Measurements from ENCODE around the gene TBC1D26.
"Not testable (repeated sequence)": the region's sequence is repeated elsewhere in the genome, so short reads cannot be mapped to it uniquely, and the experiment has no call there.

DNA sequence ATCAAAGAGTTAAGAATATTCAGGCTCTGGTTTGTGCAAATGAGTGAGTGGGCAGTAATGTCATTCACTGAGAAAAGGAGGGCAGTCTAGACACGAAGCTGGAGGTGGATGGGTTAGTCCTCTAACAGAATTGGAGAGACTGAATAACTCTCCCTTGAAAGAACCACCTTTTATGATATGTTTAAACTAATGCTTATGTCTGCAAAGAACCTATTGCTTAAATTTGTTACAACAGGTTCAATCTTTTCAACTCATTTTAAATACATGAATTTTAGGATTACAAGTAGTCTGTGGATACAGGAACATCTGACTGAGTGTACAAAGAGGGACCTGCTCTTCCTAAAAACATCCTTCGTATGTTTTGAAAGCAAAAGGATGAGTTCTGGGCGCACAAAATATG lies 33.1 kb upstream of the TBC1D26 start:
- not testable (repeated sequence) for TF ChIP-seq ZNF571 (tag by site-specific recombination; IDR thresholded peaks at IDR 0.05); ZBTB48 (tag by site-specific recombination; IDR thresholded peaks at IDR 0.05); ZNF777 (tag by site-specific recombination; IDR thresholded peaks at IDR 0.05; ENCODE audit: borderline replicate concordance); ZBTB20 (tag by site-specific recombination; IDR thresholded peaks at IDR 0.05); ZNF830 (tag by site-specific recombination; IDR thresholded peaks at IDR 0.05; ENCODE audit: low read depth); ZNF174 (tag by site-specific recombination; IDR thresholded peaks at IDR 0.05); SALL2 (tag by site-specific recombination; IDR thresholded peaks at IDR 0.05; ENCODE audit: borderline replicate concordance); KLF16 (tag by site-specific recombination; IDR thresholded peaks at IDR 0.05); TCF7L2 (IDR thresholded peaks at IDR 0.05; ENCODE audit: borderline replicate concordance, low read depth, low read length)
- TF ChIP-seq, protein P1, sequence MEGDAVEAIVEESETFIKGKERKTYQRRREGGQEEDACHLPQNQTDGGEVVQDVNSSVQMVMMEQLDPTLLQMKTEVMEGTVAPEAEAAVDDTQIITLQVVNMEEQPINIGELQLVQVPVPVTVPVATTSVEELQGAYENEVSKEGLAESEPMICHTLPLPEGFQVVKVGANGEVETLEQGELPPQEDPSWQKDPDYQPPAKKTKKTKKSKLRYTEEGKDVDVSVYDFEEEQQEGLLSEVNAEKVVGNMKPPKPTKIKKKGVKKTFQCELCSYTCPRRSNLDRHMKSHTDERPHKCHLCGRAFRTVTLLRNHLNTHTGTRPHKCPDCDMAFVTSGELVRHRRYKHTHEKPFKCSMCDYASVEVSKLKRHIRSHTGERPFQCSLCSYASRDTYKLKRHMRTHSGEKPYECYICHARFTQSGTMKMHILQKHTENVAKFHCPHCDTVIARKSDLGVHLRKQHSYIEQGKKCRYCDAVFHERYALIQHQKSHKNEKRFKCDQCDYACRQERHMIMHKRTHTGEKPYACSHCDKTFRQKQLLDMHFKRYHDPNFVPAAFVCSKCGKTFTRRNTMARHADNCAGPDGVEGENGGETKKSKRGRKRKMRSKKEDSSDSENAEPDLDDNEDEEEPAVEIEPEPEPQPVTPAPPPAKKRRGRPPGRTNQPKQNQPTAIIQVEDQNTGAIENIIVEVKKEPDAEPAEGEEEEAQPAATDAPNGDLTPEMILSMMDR (tag by site-specific recombination; IDR thresholded peaks at IDR 0.05) = not testable (repeated sequence)
- TF ChIP-seq, protein P2, sequence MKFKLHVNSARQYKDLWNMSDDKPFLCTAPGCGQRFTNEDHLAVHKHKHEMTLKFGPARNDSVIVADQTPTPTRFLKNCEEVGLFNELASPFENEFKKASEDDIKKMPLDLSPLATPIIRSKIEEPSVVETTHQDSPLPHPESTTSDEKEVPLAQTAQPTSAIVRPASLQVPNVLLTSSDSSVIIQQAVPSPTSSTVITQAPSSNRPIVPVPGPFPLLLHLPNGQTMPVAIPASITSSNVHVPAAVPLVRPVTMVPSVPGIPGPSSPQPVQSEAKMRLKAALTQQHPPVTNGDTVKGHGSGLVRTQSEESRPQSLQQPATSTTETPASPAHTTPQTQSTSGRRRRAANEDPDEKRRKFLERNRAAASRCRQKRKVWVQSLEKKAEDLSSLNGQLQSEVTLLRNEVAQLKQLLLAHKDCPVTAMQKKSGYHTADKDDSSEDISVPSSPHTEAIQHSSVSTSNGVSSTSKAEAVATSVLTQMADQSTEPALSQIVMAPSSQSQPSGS (tag by site-specific recombination; IDR thresholded peaks at IDR 0.05; ENCODE audit: low read depth) = not testable (repeated sequence)
- TF ChIP-seq, protein P3, sequence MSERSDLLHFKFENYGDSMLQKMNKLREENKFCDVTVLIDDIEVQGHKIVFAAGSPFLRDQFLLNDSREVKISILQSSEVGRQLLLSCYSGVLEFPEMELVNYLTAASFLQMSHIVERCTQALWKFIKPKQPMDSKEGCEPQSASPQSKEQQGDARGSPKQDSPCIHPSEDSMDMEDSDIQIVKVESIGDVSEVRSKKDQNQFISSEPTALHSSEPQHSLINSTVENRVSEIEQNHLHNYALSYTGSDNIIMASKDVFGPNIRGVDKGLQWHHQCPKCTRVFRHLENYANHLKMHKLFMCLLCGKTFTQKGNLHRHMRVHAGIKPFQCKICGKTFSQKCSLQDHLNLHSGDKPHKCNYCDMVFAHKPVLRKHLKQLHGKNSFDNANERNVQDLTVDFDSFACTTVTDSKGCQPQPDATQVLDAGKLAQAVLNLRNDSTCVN (tag by site-specific recombination; optimal IDR thresholded peaks at IDR 0.05) = not testable (repeated sequence)
- TF ChIP-seq, protein P4, sequence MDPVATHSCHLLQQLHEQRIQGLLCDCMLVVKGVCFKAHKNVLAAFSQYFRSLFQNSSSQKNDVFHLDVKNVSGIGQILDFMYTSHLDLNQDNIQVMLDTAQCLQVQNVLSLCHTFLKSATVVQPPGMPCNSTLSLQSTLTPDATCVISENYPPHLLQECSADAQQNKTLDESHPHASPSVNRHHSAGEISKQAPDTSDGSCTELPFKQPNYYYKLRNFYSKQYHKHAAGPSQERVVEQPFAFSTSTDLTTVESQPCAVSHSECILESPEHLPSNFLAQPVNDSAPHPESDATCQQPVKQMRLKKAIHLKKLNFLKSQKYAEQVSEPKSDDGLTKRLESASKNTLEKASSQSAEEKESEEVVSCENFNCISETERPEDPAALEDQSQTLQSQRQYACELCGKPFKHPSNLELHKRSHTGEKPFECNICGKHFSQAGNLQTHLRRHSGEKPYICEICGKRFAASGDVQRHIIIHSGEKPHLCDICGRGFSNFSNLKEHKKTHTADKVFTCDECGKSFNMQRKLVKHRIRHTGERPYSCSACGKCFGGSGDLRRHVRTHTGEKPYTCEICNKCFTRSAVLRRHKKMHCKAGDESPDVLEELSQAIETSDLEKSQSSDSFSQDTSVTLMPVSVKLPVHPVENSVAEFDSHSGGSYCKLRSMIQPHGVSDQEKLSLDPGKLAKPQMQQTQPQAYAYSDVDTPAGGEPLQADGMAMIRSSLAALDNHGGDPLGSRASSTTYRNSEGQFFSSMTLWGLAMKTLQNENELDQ (tag by site-specific recombination; IDR thresholded peaks at IDR 0.05; ENCODE audit: low read depth) = not testable (repeated sequence)
